Measurements from ENCODE around the gene NCOA7. TPM values are rescaled to one million over a fixed set of nuclear protein-coding genes. Genes with fewer than 3 reads are reported as not detected.
"Not testable (repeated sequence)": the region's sequence is repeated elsewhere in the genome, so short reads cannot be mapped to it uniquely, and the experiment has no call there.

The NCOA7 gene
- polyA plus RNA-seq, 3 donors from 2014 or later, result 10.2 to 48.1 (median 16.1) TPM

DNA sequence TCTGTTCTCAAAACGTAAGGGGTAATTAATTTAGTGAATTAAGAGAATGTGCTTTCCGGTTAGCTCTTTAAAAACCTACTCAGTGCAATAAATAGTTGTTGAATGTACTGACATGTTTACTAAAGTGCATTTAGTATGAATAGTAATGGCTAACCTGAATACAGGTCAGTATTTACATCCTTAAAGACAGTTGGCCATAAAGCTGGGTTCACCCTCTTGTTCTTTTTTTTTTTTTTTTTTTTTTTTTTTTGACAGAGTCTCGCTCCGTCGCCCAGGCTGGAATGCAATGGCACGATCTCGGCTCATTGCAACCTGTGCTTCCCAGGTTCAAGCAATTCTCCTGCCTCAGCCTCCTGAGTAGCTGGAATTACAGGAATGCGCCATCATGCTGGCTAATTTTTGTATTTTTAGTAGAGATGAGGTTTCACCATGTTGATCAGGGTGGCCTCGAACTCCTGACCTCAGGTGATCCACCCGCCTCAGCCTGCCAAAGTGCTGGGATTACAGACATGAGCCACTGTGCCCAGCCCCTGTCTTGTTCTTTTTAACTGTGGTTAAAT, 14.2 kb downstream of the NCOA7 start:
- H3K36me3 Mint-ChIP-seq, H3K4me3 Mint-ChIP-seq: not testable (repeated sequence)
- H3K4me1 Mint-ChIP-seq, result peaks cover 61 to 82% of the 10 kb centered on the region in 2 donors

DNA sequence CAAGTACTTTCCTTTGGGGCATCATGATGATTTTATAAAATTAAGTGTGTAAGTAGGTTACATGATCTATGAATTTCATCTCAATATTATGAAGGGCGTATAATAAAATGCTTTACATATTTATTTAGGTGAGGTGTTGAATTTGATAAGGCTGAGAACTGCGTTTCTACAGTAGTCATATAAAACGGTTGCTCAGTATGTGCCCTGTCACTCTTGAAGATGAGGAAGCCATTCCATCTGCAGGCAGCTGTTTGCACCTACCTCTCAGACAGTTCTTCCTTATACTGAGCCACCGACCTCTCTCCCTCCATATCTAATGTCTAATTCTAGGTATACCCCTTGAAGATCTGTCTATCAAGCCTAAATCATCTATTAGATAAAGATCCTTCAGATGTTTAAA, 16.1 kb downstream of the NCOA7 start:
- Mint-ChIP-seq H3K27me3 (ENCODE audit: low read depth in 3 of 3) (peaks cover 0 to 3% (median 0%) of the 10 kb centered on the region in 3 donors), H3K27ac (peak overlapping the region in 1 of 6 donors; percentile 30), H3K4me1 (peaks cover 71 to 79% of the 10 kb centered on the region in 2 donors), H3K4me3 (no peak overlapping the region), H3K36me3 (peaks cover 0 to 7% (median 0%) of the 10 kb centered on the region in 3 donors), H3K9me3 (no peaks in the 10 kb centered on the region)
- DNase-seq, result no peak

More for the DNA sequence above, 14.2 kb downstream of the NCOA7 start:
- not testable (repeated sequence) for DNase-seq; H3K27me3 Mint-ChIP-seq (ENCODE audit: low read depth in 3 of 3); H3K9me3 Mint-ChIP-seq; H3K27ac Mint-ChIP-seq

DNA sequence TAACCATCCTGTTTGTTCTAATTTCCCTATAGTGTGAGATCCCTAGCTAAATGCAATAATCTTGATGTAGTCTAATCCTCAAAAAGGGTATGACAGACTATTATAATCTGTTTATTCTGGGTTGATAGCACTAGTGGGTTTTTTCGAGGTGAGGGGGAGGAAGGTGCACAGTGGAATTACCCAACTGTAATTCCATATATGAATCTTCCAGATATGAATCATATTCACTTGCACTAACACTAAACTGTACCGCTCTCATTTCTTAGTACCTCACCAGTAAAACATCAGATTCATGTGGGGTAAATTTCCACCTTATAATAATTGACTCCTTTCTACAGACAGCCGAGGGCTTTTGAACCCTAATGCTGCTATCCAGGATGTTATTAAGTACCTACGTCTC, 16.5 kb downstream of the NCOA7 start:
- peaks cover 73 to 79% of the 10 kb centered on the region in 2 donors for H3K4me1 Mint-ChIP-seq
- peaks cover 0 to 3% (median 0%) of the 10 kb centered on the region in 3 donors for H3K27me3 Mint-ChIP-seq (ENCODE audit: low read depth in 3 of 3)
- no peaks in the 10 kb centered on the region for H3K9me3 Mint-ChIP-seq
- no peak for DNase-seq
- H3K27ac Mint-ChIP-seq, result peak overlapping the region in 2 of 6 donors; percentile 4 to 30
- H3K4me3 Mint-ChIP-seq, result no peak overlapping the region
- H3K36me3 Mint-ChIP-seq, result peaks cover 0 to 7% (median 0%) of the 10 kb centered on the region in 3 donors

DNA sequence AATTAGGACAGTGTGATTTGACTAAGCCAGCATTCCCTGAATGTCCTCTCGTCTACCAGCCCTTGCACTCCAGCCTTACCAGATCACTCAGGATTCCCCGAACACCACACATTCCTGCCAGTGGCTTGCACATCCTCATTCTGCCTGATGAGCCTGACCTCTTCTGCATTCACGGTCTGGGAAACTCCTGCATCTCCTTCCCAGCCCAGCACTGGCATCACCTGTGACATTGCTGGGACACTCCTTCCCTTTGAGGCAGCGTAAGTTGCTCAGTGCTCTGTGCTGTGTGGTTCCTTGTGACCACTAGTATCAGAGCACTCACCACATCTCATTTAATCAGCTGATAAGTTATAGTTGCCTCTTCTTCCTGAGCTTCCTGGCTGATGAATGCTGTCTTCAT, 17.3 kb downstream of the NCOA7 start:
- DNase-seq, result no peak
- Mint-ChIP-seq H3K27ac (peak overlapping the region in 2 of 6 donors; percentile 29 to 70), H3K4me1 (peaks cover 73 to 79% of the 10 kb centered on the region in 2 donors), H3K27me3 (ENCODE audit: low read depth in 3 of 3) (peaks cover 0 to 3% (median 0%) of the 10 kb centered on the region in 3 donors), H3K4me3 (peak overlapping the region in 1 of 5 donors; percentile 2), H3K36me3 (peaks cover 0 to 7% (median 0%) of the 10 kb centered on the region in 3 donors), H3K9me3 (no peaks in the 10 kb centered on the region)

DNA sequence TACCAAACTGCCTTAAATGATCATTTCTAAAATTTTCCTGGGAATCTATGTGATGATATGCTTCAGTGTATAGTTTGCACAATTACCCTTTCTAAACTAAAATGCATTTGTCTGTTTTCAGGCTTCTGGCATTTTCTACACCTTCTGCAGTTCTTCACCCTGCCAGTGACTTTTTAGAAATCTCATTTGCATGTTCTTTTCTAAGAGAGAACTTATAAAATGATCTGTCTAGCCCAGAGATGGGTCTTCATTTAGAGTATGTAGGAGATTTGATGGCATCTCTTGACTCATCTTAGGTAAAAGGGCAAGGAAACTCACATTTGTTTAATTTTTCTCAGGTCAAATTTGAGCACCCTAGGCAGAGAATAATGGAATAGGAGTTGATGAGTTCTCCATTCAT, 17.8 kb downstream of the NCOA7 start:
- Mint-ChIP-seq H3K27me3 (ENCODE audit: low read depth in 3 of 3) (peaks cover 0 to 3% (median 0%) of the 10 kb centered on the region in 3 donors), H3K36me3 (peaks cover 0 to 7% (median 0%) of the 10 kb centered on the region in 3 donors), H3K4me1 (peaks cover 70 to 75% of the 10 kb centered on the region in 2 donors), H3K9me3 (no peaks in the 10 kb centered on the region), H3K27ac (peak overlapping the region in 2 of 6 donors; percentile 13 to 70), H3K4me3 (peak overlapping the region in 1 of 5 donors; percentile 2)
- DNase-seq, result no peak

DNA sequence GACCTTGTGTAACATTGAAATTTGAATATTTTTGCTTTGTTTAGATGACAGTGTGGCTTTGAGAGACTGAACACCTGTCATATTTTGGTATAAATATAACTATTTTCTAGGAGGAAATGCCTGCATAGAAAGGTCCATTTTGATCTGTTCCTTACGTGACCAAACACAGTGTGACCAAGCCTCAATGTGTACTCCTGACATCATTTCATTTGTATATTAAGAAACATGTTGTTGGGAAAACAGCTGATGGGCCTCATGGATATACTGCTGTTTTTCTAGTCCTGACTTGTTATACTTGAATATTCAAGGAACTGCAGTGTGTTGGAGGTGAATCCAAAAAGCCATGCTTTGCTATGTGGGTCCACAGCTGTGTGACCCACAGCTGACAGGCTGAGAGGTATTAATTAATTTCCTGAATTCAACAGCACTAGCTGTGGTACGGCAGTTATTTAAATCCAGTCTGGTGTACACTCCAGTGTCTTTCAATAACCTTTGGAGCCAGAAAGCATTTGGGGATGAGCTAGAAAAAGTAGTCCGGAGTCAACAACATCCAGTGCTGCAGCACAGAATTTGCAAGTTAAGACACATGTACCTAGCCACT, 18.9 kb downstream of the NCOA7 start:
- Mint-ChIP-seq H3K4me1 (peaks cover 65 to 70% of the 10 kb centered on the region in 2 donors), H3K27me3 (ENCODE audit: low read depth in 3 of 3) (peaks cover 0 to 3% (median 0%) of the 10 kb centered on the region in 3 donors), H3K9me3 (no peaks in the 10 kb centered on the region), H3K4me3 (no peak overlapping the region), H3K27ac (no peak overlapping the region), H3K36me3 (peaks cover 0 to 7% (median 0%) of the 10 kb centered on the region in 3 donors)
- no peak for DNase-seq

DNA sequence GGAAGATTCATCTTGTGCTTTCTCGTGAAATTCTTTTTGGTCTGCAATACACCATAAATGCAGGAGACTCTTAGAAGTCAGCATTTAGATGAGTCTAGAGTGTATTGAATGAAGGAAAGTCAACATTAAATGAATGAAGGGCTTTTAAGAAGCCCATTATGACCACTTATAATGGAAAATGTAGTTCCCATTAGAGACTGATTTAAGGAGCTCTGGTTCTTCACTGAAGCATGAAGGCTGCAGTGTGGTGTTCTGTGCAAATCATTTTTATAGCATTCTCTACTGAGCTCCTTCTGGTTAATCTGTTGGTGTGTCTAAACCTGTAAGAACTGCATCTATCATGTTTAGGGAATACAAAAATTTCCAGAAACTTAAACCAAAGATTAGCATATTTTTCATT, 19.7 kb downstream of the NCOA7 start:
- H3K9me3 Mint-ChIP-seq, result no peaks in the 10 kb centered on the region
- no peak overlapping the region for H3K4me3 Mint-ChIP-seq
- H3K27ac Mint-ChIP-seq, result no peak overlapping the region
- peaks cover 70 to 76% of the 10 kb centered on the region in 2 donors for H3K4me1 Mint-ChIP-seq
- no peak for DNase-seq
- peaks cover 0 to 12% (median 4%) of the 10 kb centered on the region in 3 donors for H3K36me3 Mint-ChIP-seq
- peaks cover 0 to 3% (median 0%) of the 10 kb centered on the region in 3 donors for H3K27me3 Mint-ChIP-seq (ENCODE audit: low read depth in 3 of 3)

DNA sequence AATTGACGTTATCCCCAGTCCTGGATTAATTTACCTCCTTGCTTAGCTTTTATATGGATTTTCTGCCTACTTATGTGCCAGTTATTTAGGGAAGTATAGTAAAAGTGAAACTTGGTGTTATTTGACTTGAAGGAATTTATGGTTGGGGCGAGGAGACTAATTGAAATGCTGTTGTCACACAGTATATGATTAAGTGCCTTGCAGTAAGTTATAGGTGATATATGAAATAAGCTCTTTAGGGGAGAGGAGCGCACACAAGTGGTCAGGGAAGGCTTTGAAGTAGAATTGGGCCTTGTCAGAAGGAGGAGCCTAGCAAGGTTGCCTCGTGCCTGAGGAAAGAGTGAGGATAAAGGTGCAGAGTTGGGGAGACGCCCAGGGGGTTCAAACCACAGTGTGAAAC, 20.5 kb downstream of the NCOA7 start:
- Mint-ChIP-seq H3K27me3 (ENCODE audit: low read depth in 3 of 3) (peaks cover 0 to 3% (median 0%) of the 10 kb centered on the region in 3 donors), H3K27ac (peak overlapping the region in 4 of 6 donors; percentile 3 to 42 (median 20))
- no peak for DNase-seq

DNA sequence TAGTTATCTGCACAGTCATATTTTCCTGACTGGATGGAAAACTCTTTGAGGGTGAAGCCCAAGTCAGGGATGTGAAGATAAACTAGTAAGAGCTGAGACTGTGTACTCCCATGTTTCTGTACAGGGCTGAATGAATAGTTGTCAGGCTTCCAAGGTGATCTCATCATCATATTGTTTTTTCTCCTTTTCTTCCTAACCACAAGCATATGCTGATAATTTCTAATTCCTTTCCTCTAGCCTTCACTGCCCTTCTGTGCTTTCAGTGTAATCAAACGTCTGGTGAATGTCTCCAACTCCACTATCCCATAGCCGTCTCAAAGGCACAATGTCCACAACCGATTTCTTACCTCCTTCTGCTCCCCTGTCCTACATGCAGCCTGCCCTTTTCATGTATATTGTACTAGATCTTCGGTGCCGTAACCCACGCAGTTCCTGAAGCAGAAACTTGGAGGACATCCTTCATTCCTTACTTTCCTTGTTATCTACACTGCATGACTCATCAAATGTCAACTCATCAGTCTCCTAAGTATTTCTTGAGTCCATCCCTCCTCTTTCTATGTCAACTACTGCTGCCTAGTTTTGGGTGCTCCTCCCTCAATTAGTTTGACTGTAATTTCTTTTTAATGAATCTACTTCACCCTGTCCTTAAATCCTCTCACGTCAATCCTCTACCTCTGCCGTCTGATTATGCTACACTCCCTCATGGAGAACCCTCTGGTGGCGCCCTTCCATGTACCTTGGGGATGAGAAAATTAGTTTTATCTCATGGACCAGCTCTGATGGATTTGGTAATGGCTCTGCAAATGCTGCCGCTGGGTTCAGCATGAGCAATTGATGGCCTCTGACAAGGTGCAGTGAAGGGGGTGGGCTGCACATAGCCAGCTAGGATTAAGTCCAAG, 21.9 kb downstream of the NCOA7 start:
- Mint-ChIP-seq H3K4me1 (peaks cover 61 to 64% of the 10 kb centered on the region in 2 donors), H3K36me3 (peaks cover 0 to 26% (median 17%) of the 10 kb centered on the region in 3 donors), H3K4me3 (peak overlapping the region in 1 of 5 donors; percentile 9), H3K27me3 (ENCODE audit: low read depth in 3 of 3) (peaks cover 0 to 3% (median 0%) of the 10 kb centered on the region in 3 donors), H3K27ac (peak overlapping the region in 2 of 6 donors; percentile 3 to 5), H3K9me3 (no peaks in the 10 kb centered on the region)
- no peak for DNase-seq

More for the DNA sequence above, 20.5 kb downstream of the NCOA7 start:
- Mint-ChIP-seq H3K4me1 (peaks cover 70 to 75% of the 10 kb centered on the region in 2 donors), H3K36me3 (peaks cover 0 to 15% (median 8%) of the 10 kb centered on the region in 3 donors), H3K9me3 (no peaks in the 10 kb centered on the region), H3K4me3 (no peak overlapping the region)

DNA sequence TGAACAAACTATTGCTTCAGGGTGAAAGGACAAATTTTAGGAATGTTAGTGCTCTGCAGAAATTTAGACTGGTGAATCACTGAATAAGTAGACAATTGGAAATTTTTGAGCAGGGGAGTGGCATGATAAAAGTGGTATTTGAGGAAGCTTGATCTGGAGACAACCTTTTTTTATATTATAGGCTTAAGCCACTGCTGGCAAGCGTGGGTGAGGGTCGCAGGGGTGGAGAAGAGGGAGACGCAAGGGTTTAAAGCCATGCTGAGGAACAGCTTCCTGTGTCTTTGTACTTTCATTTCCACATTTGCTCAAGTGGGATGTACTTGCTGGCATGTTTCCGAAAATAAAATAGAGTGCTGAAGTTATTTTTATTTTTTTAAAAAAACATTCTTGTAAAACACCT, 23.7 kb downstream of the NCOA7 start:
- H3K9me3 Mint-ChIP-seq, result no peaks in the 10 kb centered on the region
- H3K4me3 Mint-ChIP-seq, result peak overlapping the region in 4 of 5 donors; percentile 18 to 54 (median 38)
- peaks cover 0 to 3% (median 0%) of the 10 kb centered on the region in 3 donors for H3K27me3 Mint-ChIP-seq (ENCODE audit: low read depth in 3 of 3)
- no peak for DNase-seq
- H3K4me1 Mint-ChIP-seq, result peaks cover 56 to 65% of the 10 kb centered on the region in 2 donors
- peaks cover 4 to 21% (median 17%) of the 10 kb centered on the region in 3 donors for H3K36me3 Mint-ChIP-seq
- peak overlapping the region in 3 of 6 donors; percentile 9 to 62 (median 53) for H3K27ac Mint-ChIP-seq

DNA sequence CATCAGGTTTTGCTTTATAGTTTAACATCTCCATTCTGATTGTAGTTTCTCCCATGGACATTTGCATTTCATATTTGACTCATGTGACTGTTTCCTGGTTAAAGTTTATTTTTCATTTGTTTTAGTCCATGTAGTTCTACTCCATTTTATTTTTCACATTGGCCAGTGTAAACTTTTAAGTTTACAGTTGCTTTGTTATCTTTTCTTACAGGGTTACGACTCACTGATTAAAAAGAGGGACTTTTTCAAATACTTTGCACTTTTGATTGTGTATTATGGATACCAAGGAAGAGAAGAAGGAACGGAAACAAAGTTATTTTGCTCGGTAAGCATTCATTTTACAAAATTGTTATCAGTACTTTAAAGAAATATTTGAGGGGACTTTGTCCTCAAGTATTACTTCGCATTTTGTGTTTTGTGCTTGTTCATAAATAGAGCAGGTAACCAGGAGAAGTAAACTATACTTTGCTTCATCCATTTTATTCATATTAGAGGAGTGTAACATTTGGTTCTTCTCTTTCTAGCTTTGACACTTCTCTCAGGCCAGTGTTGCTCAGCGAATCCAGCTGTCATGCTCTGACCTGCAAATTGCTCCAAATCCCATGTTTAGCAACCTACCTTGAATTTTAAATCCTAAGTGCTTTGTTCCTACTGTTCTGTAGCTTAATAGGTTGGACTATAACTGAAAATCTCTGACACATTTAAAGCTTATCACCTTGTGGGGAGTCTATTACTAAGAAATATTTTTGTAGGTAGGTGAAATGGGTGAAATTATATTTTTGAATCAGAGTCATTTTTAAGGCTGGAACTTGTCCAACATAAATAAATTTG, 24.5 kb downstream of the NCOA7 start:
- Mint-ChIP-seq H3K4me1 (peaks cover 60 to 73% of the 10 kb centered on the region in 2 donors), H3K27ac (no peak overlapping the region), H3K9me3 (no peaks in the 10 kb centered on the region), H3K36me3 (peaks cover 4 to 28% (median 17%) of the 10 kb centered on the region in 3 donors), H3K27me3 (ENCODE audit: low read depth in 3 of 3) (peaks cover 0 to 3% (median 0%) of the 10 kb centered on the region in 3 donors), H3K4me3 (peak overlapping the region in 1 of 5 donors; percentile 2)
- DNase-seq, result no peak

DNA sequence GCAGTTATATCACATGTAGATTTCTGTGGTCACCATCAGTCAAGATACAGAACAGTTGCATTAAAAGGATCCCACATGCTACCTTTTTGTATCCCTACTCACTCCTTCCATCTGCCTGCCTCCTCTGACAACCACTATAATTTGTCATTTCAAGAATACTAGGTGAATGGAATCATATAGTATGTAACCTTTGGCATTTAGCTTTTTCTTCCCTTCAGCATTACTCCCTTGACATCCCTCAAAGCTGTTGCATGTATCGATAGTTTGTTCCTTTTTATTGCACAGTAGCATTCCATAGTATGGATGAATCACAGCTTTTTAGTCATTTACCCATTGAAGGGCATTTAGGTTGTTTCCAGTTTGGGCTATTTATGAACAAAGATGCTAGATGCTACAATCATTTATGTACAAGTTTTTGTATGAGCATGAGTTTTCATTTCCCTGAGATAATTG, 26.1 kb downstream of the NCOA7 start:
- Mint-ChIP-seq H3K27ac (no peak overlapping the region), H3K9me3 (no peaks in the 10 kb centered on the region), H3K36me3 (peaks cover 8 to 32% (median 17%) of the 10 kb centered on the region in 3 donors), H3K4me3 (no peak overlapping the region), H3K27me3 (ENCODE audit: low read depth in 3 of 3) (no peaks in the 10 kb centered on the region), H3K4me1 (peaks cover 56 to 72% of the 10 kb centered on the region in 2 donors)
- DNase-seq, result no peak

DNA sequence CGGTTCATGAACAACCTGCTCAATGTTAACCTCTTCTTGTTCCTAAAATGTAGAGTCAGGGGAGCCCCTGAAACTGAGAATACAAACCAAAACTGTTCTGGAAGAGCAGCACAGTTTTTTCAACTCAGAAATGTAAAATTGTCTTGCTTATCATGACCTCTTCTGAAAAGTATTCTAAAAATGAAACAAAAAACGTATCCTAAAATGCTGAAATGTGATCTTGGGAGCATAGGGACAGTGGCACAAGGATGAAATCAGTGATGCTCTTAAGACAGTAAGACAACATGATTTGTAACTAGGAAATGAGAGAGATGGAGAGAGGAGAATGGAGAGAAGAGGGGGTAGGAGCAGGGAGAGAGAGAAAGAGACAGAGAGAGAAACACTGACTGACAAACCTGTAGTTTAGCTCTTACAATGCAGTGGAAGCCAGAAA, 27.5 kb downstream of the NCOA7 start:
- peak overlapping the region in 4 of 6 donors; percentile 4 to 79 (median 44) for H3K27ac Mint-ChIP-seq
- H3K27me3 Mint-ChIP-seq (ENCODE audit: low read depth in 3 of 3), result no peaks in the 10 kb centered on the region
- no peak for DNase-seq
- H3K4me3 Mint-ChIP-seq, result no peak overlapping the region
- peaks cover 50 to 67% of the 10 kb centered on the region in 2 donors for H3K4me1 Mint-ChIP-seq
- no peaks in the 10 kb centered on the region for H3K9me3 Mint-ChIP-seq
- peaks cover 8 to 32% (median 17%) of the 10 kb centered on the region in 3 donors for H3K36me3 Mint-ChIP-seq
